GM23338 (cell line): ENCODE results near the gene AMZ1. TPM values are rescaled to one million over a fixed set of nuclear protein-coding genes. Genes with fewer than 3 reads are reported as not detected.
A peak's percentile ranks its signal among the peaks of the same experiment; 100 is the strongest.

Experiments used
- ATAC-seq: fragments of 200-7000 bp; cut with Tn5 transposase; 3 replicates; pipeline ENCODE4 v1.9.1; 2020
- DNase-seq: peaks from one replicate; pipeline ENCODE4 v3.0.0-alpha.2; 2015; ENCODE audit warnings: low spot score
- H2AFZ ChIP-seq: fragments of 200-600 bp; sonication (generic); 2 replicates; pipeline ENCODE4 v1.8.0; 2016; ENCODE audit warnings: antibody characterized with exemption, mild to moderate bottlenecking, moderate library complexity
- H3F3A ChIP-seq: fragments of 200-600 bp; sonication (generic); replicated peaks from 2 replicates; pipeline ENCODE4 v1.8.0; 2017; ENCODE audit warnings: antibody characterized with exemption, mixed run types, low read depth
- H3K27ac ChIP-seq: fragments of 200-600 bp; sonication (generic); 2 replicates; pipeline ENCODE4 v1.6.1; 2016; ENCODE audit warnings: low read depth
- H3K27me3 ChIP-seq: fragments of 200-600 bp; sonication (generic); 2 replicates; pipeline ENCODE4 v1.8.0; 2016; ENCODE audit warnings: mild to moderate bottlenecking, mixed run types, moderate library complexity; ENCODE audit not compliant: insufficient read depth
- H3K36me3 ChIP-seq: fragments of 200-600 bp; sonication (generic); 2 replicates; pipeline ENCODE4 v1.8.0; 2016; ENCODE audit warnings: mild to moderate bottlenecking; ENCODE audit not compliant: insufficient read depth
- H3K4me1 ChIP-seq: fragments of 200-600 bp; sonication (generic); 2 replicates; pipeline ENCODE4 v1.8.0; 2016; ENCODE audit warnings: mild to moderate bottlenecking, moderate library complexity; ENCODE audit not compliant: insufficient read depth
- H3K4me2 ChIP-seq: fragments of 200-600 bp; sonication (generic); 2 replicates; pipeline ENCODE4 v1.7.1; 2017; ENCODE audit warnings: mixed run types
- H3K4me3 ChIP-seq: fragments of 200-600 bp; sonication (generic); 2 replicates; pipeline ENCODE4 v1.6.1; 2016; ENCODE audit warnings: mixed run types
- H3K79me2 ChIP-seq: fragments of 200-600 bp; sonication (generic); replicated peaks from 2 replicates; pipeline ENCODE4 v1.8.0; 2017; ENCODE audit warnings: mild to moderate bottlenecking; ENCODE audit not compliant: insufficient read depth
- H3K9me2 ChIP-seq: fragments of 200-600 bp; sonication (generic); 2 replicates; pipeline ENCODE4 v1.8.0; 2017; ENCODE audit not compliant: insufficient read depth
- H4K20me1 ChIP-seq: fragments of 200-600 bp; sonication (generic); replicated peaks from 2 replicates; pipeline ENCODE4 v1.8.0; 2017; ENCODE audit warnings: mild to moderate bottlenecking; ENCODE audit not compliant: insufficient read depth
- H3K27ac Mint-ChIP-seq: 2 replicates; pipeline ENCODE4 v1.8.0; 2020; ENCODE audit warnings: inconsistent platforms, mild to moderate bottlenecking, moderate library complexity, mixed read lengths
- H3K27me3 Mint-ChIP-seq: 3 replicates; pipeline ENCODE4 v1.8.0; 2022; ENCODE audit warnings: low read depth, mild to moderate bottlenecking, moderate library complexity, mixed read lengths, inconsistent platforms; ENCODE audit not compliant: insufficient read depth, poor library complexity
- H3K36me3 Mint-ChIP-seq: 3 replicates; pipeline ENCODE4 v1.8.0; 2021; ENCODE audit warnings: low read depth, mild to moderate bottlenecking, inconsistent platforms, moderate library complexity, mixed read lengths
- H3K4me1 Mint-ChIP-seq: 3 replicates; pipeline ENCODE4 v1.8.0; 2020; ENCODE audit warnings: mild to moderate bottlenecking, inconsistent platforms, mixed read lengths
- H3K4me3 Mint-ChIP-seq: 3 replicates; pipeline ENCODE4 v1.8.0; 2021; ENCODE audit warnings: moderate library complexity, mild to moderate bottlenecking, inconsistent platforms, mixed read lengths
- H3K9me3 Mint-ChIP-seq: 3 replicates; pipeline ENCODE4 v1.8.0; 2020; ENCODE audit warnings: moderate library complexity, mild to moderate bottlenecking, inconsistent platforms, mixed read lengths
- EZH2 ChIP-seq: fragments of 200-600 bp; sonication (generic); IDR thresholded peaks from one replicate; pipeline ENCODE4 v1.8.0; 2017; ENCODE audit warnings: antibody characterized with exemption, mild to moderate bottlenecking, low read depth; ENCODE audit not compliant: unreplicated experiment
- EZH2phosphoT487 ChIP-seq: fragments of 200-600 bp; sonication (generic); IDR thresholded peaks from one replicate; pipeline ENCODE4 v1.8.1; 2018; ENCODE audit warnings: antibody characterized with exemption; ENCODE audit not compliant: unreplicated experiment
- NANOG ChIP-seq: IDR thresholded peaks from 2 replicates; pipeline ENCODE4 v1.6.1; 2016; ENCODE audit warnings: antibody characterized with exemption, borderline replicate concordance
- POLR2AphosphoS5 ChIP-seq: IDR thresholded peaks from 2 replicates; pipeline ENCODE4 v1.6.1; 2016; ENCODE audit warnings: antibody characterized with exemption, low read depth
- ZNF114 ChIP-seq: fragments of 250-450 bp; sonication (Bioruptor Pico); IDR thresholded peaks from 2 replicates; pipeline ENCODE4 v1.5.0; 2020; ENCODE audit warnings: mild to moderate bottlenecking, moderate library complexity
- ZNF331 ChIP-seq: fragments of 250-450 bp; sonication (Bioruptor Pico); IDR thresholded peaks from 2 replicates; pipeline ENCODE4 v1.5.0; 2020; ENCODE audit warnings: low read depth, mild to moderate bottlenecking, moderate library complexity
- polyA plus RNA-seq: library from polyadenylated mRNA; unstranded; fragments of >200 nt; fragmentation: Nextera tagmentation; extraction: Ambion mirVana; gene quantifications from 2 replicates; pipeline ENCODE4 v1.2.1, GENCODE V29; 2016
- total RNA-seq: library from RNA; depleted of rRNA; stranded (reverse); fragments of >200 nt; shearing (Covaris generic); gene quantifications from 2 replicates; pipeline ENCODE4 v1.2.3, GENCODE V29; 2014
- TF ChIP-seq, protein P1 (sequence below), 2 experiments: fragments of 200-600 bp in 1 of 2; sonication (generic) in 1 of 2; conservative IDR thresholded peaks; 2 replicates each; pipeline versions ENCODE4 v1.5.1 to v1.6.1; 2016 to 2017; ENCODE audit warnings: antibody characterized with exemption in 2 of 2, low read depth in 2 of 2, mild to moderate bottlenecking in 2 of 2, moderate library complexity in 1 of 2

The AMZ1 gene
- total and polyA plus RNA-seq, 2 experiments from 2014 or later = 0.73 to 4.5 TPM

DNA sequence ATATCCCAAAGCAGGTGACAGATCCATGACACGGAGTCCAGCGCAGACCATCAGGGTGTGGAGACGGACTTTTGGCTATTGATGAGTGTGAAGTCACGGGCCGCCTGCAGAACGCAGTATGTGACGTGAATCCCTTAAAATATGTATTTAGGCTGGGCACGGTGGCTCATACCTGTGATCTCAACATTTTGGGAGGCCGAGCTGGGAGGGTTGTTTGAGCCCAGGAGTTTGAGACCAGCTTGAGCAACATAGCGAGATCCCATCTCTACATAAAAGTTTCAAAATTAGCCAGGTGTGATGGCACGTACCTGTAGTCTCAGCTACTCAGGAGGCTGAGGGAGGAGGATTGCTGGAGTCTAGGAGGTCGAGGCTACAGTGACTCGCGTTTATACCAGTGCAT, 1.9 kb upstream of the AMZ1 start:
- H3F3A ChIP-seq = 0 out of 2 replicates have a peak, but pooled peaks cover 9% of the 10 kb centered on the region
- H3K4me3 Mint-ChIP-seq = no peak overlapping the region
- H3K27me3 Mint-ChIP-seq = peaks cover 30% of the 10 kb centered on the region
- no peaks in the 10 kb centered on the region for H4K20me1 ChIP-seq
- H3K79me2 ChIP-seq = no peaks in the 10 kb centered on the region
- no peaks in the 10 kb centered on the region; the same call in 2 of the 3 replicates for H3K36me3 Mint-ChIP-seq
- ATAC-seq = no peak
- H3K27me3 ChIP-seq = peaks cover 25% of the 10 kb centered on the region
- no peak for TF ChIP-seq ZNF114 (CRISPR knock-in tag)
- TF ChIP-seq EZH2phosphoT487 = no peak
- no peak overlapping the region for H3K27ac ChIP-seq
- no peak overlapping the region for H2AFZ ChIP-seq
- H3K36me3 ChIP-seq = no peaks in the 10 kb centered on the region
- no peak for DNase-seq
- 0 out of 3 replicates have a peak, but pooled peaks cover 2% of the 10 kb centered on the region for H3K9me3 Mint-ChIP-seq
- no peak overlapping the region for H3K27ac Mint-ChIP-seq
- H3K4me2 ChIP-seq = no peak overlapping the region
- no peak overlapping the region for H3K4me3 ChIP-seq
- H3K9me2 ChIP-seq = no peaks in the 10 kb centered on the region
- no peaks in the 10 kb centered on the region; the same call in 1 of the 2 replicates for H3K4me1 ChIP-seq
- peaks cover 13% of the 10 kb centered on the region for H3K4me1 Mint-ChIP-seq

GRCh38 chr7:2687338-2687869, 598 bp upstream of the AMZ1 start:
- H3K79me2 ChIP-seq = no peaks in the 10 kb centered on the region
- H3K27ac ChIP-seq = no peak overlapping the region
- ATAC-seq (no peak; the same call in 1 of the 3 replicates), DNase-seq (no peak)
- H3K4me1 ChIP-seq = no peaks in the 10 kb centered on the region; the same call in 1 of the 2 replicates
- TF ChIP-seq, protein P1, sequence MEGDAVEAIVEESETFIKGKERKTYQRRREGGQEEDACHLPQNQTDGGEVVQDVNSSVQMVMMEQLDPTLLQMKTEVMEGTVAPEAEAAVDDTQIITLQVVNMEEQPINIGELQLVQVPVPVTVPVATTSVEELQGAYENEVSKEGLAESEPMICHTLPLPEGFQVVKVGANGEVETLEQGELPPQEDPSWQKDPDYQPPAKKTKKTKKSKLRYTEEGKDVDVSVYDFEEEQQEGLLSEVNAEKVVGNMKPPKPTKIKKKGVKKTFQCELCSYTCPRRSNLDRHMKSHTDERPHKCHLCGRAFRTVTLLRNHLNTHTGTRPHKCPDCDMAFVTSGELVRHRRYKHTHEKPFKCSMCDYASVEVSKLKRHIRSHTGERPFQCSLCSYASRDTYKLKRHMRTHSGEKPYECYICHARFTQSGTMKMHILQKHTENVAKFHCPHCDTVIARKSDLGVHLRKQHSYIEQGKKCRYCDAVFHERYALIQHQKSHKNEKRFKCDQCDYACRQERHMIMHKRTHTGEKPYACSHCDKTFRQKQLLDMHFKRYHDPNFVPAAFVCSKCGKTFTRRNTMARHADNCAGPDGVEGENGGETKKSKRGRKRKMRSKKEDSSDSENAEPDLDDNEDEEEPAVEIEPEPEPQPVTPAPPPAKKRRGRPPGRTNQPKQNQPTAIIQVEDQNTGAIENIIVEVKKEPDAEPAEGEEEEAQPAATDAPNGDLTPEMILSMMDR (conservative IDR thresholded peaks at IDR 0.05; ENCODE audit: low read depth in 2 of 2) = no peak
- no peak for TF ChIP-seq NANOG
- TF ChIP-seq ZNF331 = no peak
- TF ChIP-seq POLR2AphosphoS5 = no peak
- Mint-ChIP-seq H3K9me3 (0 out of 3 replicates have a peak, but pooled peaks cover 2% of the 10 kb centered on the region), H3K27me3 (peaks cover 26% of the 10 kb centered on the region), H3K4me1 (peaks cover 13% of the 10 kb centered on the region), H3K27ac (no peak overlapping the region), H3K36me3 (no peaks in the 10 kb centered on the region; the same call in 2 of the 3 replicates), H3K4me3 (peak overlapping the region; percentile 49; the same call in 2 of the 3 replicates)
- no peaks in the 10 kb centered on the region for H4K20me1 ChIP-seq
- no peaks in the 10 kb centered on the region for H3K9me2 ChIP-seq
- 0 out of 2 replicates have a peak, but pooled peaks cover 9% of the 10 kb centered on the region for H3F3A ChIP-seq
- H3K36me3 ChIP-seq = no peaks in the 10 kb centered on the region
- peak overlapping the region; percentile 87 for H3K4me2 ChIP-seq
- peak overlapping the region; percentile 65 for H3K4me3 ChIP-seq
- peak overlapping the region; percentile 87 for H2AFZ ChIP-seq
- peaks cover 25% of the 10 kb centered on the region for H3K27me3 ChIP-seq

- Histone ChIP-seq H3K9me2 (no peaks in the 10 kb centered on the region), H3K27ac (no peak overlapping the region), H3K79me2 (no peaks in the 10 kb centered on the region), H3F3A (0 out of 2 replicates have a peak, but pooled peaks cover 9% of the 10 kb centered on the region), H2AFZ (peak overlapping the region; percentile 96), H4K20me1 (no peaks in the 10 kb centered on the region), H3K4me3 (peak overlapping the region; percentile 65), H3K36me3 (no peaks in the 10 kb centered on the region), H3K27me3 (peaks cover 25% of the 10 kb centered on the region), H3K4me1 (no peaks in the 10 kb centered on the region; the same call in 1 of the 2 replicates), H3K4me2 (peak overlapping the region; percentile 87)
- H3K9me3 Mint-ChIP-seq = no peaks in the 10 kb centered on the region
- ATAC-seq (peak; percentile 73), DNase-seq (no peak)
- peaks cover 13% of the 10 kb centered on the region for H3K4me1 Mint-ChIP-seq
- no peak overlapping the region for H3K27ac Mint-ChIP-seq
- H3K4me3 Mint-ChIP-seq = peak overlapping the region; percentile 67
- TF ChIP-seq ZNF114 (CRISPR knock-in tag) (no peak), EZH2 (peak; percentile 28)
- peaks cover 26% of the 10 kb centered on the region for H3K27me3 Mint-ChIP-seq
- no peaks in the 10 kb centered on the region for H3K36me3 Mint-ChIP-seq
Observed at GRCh38 chr7:2688409-2689342, 674 bp downstream of the AMZ1 start.
